ENCODE measurements around the gene UBLCP1.

DNA sequence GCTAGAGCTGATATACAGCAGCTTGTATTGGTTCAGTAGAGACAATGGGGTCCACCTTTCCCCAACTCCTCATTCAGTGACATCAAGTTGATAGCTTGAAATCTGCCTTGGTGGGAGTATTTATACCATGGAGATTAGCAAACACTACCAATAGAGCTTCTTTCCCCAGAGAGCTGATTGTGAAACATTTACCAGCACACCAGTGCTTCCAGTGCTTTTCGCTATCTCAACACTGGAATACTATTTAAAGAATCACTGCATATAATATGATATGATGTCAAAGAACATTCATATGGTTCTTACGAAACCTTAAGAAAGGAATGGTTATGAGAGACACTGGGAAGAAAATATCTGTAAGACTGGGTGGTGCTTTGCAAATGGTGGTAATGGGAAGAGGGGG is 31.9 kb upstream of the UBLCP1 start:
- TF ChIP-seq, protein P1, sequence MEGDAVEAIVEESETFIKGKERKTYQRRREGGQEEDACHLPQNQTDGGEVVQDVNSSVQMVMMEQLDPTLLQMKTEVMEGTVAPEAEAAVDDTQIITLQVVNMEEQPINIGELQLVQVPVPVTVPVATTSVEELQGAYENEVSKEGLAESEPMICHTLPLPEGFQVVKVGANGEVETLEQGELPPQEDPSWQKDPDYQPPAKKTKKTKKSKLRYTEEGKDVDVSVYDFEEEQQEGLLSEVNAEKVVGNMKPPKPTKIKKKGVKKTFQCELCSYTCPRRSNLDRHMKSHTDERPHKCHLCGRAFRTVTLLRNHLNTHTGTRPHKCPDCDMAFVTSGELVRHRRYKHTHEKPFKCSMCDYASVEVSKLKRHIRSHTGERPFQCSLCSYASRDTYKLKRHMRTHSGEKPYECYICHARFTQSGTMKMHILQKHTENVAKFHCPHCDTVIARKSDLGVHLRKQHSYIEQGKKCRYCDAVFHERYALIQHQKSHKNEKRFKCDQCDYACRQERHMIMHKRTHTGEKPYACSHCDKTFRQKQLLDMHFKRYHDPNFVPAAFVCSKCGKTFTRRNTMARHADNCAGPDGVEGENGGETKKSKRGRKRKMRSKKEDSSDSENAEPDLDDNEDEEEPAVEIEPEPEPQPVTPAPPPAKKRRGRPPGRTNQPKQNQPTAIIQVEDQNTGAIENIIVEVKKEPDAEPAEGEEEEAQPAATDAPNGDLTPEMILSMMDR (conservative IDR thresholded peaks at IDR 0.05; ENCODE audit: low read length), result no peak
- no peak for TF ChIP-seq EZH2phosphoT487 (IDR thresholded peaks at IDR 0.05; ENCODE audit: borderline replicate concordance, low read depth, low read length)
